HCT116 (cell line): ENCODE results near the gene EYA2. TPM values are rescaled to one million over a fixed set of nuclear protein-coding genes. Genes with fewer than 3 reads are reported as not detected.

Experiments
- ATAC-seq: fragments of 200-7000 bp; cut with Tn5 transposase; 2 replicates; pipeline ENCODE4 v1.9.1; 2020; ENCODE audit warnings: mild to moderate bottlenecking, moderate library complexity
- BruUV-seq: library from RNA; stranded (reverse); fragments of 400-500 nt; replicated peaks from 2 replicates; lab custom pipeline; 2021; lab: Mats Ljungman, UMichigan
- CTCF ChIA-PET: fragments of 300-600 bp; sonication (Branson Sonifier 250); formaldehyde crosslinking; loops from one replicate; lab custom pipeline; 2021; ENCODE audit warnings: antibody characterized with exemption; lab: Charles Lee
- POLR2A ChIA-PET: fragments of 300-600, 350-600 bp; sonication (Branson Sonifier 250); formaldehyde crosslinking; loops from one replicate; lab custom pipeline; 2021; ENCODE audit warnings: antibody characterized with exemption; lab: Charles Lee
- RAD21 ChIA-PET, 2 experiments: fragments of 300-600 bp; sonication (Branson Sonifier 250); formaldehyde crosslinking; loops; one replicate each; lab custom pipeline; 2023; ENCODE audit warnings: low total read pairs in 2 of 2; ENCODE audit not compliant: uncharacterized antibody in 2 of 2, unreplicated experiment in 2 of 2, low non-redundant PET in 1 of 2; lab: Charles Lee
- DNase-seq: peaks from one replicate; pipeline ENCODE4 v3.0.0-alpha.2; 2010; ENCODE audit warnings: low read depth, low spot score
- H2AFZ ChIP-seq: fragments of 200-600 bp; shearing (Covaris generic), sonication (generic); 2 replicates; pipeline ENCODE4 v1.6.1; 2017; ENCODE audit warnings: low read depth, mixed run types, mixed read lengths, antibody characterized with exemption, low read length; ENCODE audit not compliant: poor library complexity, severe bottlenecking
- H3K27ac ChIP-seq: 2 replicates; pipeline ENCODE4 v1.5.1; 2012; ENCODE audit warnings: low read depth, low read length
- H3K27me3 ChIP-seq: fragments of 200-600 bp; sonication (generic); 2 replicates; pipeline ENCODE4 v1.6.1; 2016; ENCODE audit warnings: mixed run types, low read length, mixed read lengths; ENCODE audit not compliant: insufficient read depth
- H3K36me3 ChIP-seq, 2 experiments: fragments of 200-500 bp in 1 of 2; fragments of 200-600 bp in 1 of 2; sonication (Bioruptor generic) in 1 of 2; sonication (generic) in 1 of 2; 2 replicates each; pipeline versions ENCODE4 v1.5.1 to v1.6.1; 2014 to 2016; ENCODE audit warnings: low read length in 2 of 2, inconsistent platforms in 1 of 2, mixed read lengths in 1 of 2, mixed run types in 1 of 2; ENCODE audit not compliant: insufficient read depth in 2 of 2, control insufficient read depth in 1 of 2
- H3K4me1 ChIP-seq, 2 experiments: fragments of 200-600 bp in 1 of 2; sonication (generic) in 1 of 2; 2 replicates each; pipeline versions ENCODE4 v1.5.1 to v1.6.1; 2012 to 2017; ENCODE audit warnings: low read length in 2 of 2, inconsistent platforms in 1 of 2, mild to moderate bottlenecking in 1 of 2, mixed read lengths in 1 of 2, mixed run types in 1 of 2, moderate library complexity in 1 of 2; ENCODE audit not compliant: insufficient read depth in 2 of 2, control insufficient read depth in 1 of 2
- H3K4me2 ChIP-seq: fragments of 200-600 bp; sonication (generic); 2 replicates; pipeline ENCODE4 v1.6.1; 2017; ENCODE audit warnings: mixed run types, low read length, mixed read lengths
- H3K4me3 ChIP-seq, 2 experiments: fragments of 200-600 bp in 1 of 2; sonication (generic) in 1 of 2; replicated peaks in 1 of 2; 2 replicates each; pipeline ENCODE4 v1.5.1; 2011 to 2016; ENCODE audit warnings: low read length in 2 of 2, control low read depth in 1 of 2, low read depth in 1 of 2, mild to moderate bottlenecking in 1 of 2, mixed read lengths in 1 of 2, mixed run types in 1 of 2
- H3K79me2 ChIP-seq: fragments of 200-600 bp; sonication (generic); 2 replicates; pipeline ENCODE4 v1.6.1; 2017; ENCODE audit warnings: mild to moderate bottlenecking, mixed run types, low read length, moderate library complexity, mixed read lengths; ENCODE audit not compliant: insufficient read depth
- H3K9ac ChIP-seq: fragments of 200-600 bp; sonication (generic); 2 replicates; pipeline ENCODE4 v1.6.1; 2016; ENCODE audit warnings: low read length, mixed read lengths
- H3K9me2 ChIP-seq: fragments of 200-600 bp; sonication (generic), shearing (Covaris generic); 2 replicates; pipeline ENCODE4 v1.6.1; 2017; ENCODE audit warnings: mixed run types, mild to moderate bottlenecking, moderate library complexity; ENCODE audit not compliant: insufficient read depth
- H3K9me3 ChIP-seq, 2 experiments: fragments of 200-500 bp in 1 of 2; fragments of 200-600 bp in 1 of 2; sonication (Bioruptor generic) in 1 of 2; sonication (generic) in 1 of 2; 2 replicates each; pipeline ENCODE4 v1.6.1; 2014 to 2017; ENCODE audit warnings: low read length in 2 of 2, mixed read lengths in 2 of 2, inconsistent platforms in 1 of 2, low read depth in 1 of 2, mild to moderate bottlenecking in 1 of 2, mixed run types in 1 of 2, moderate library complexity in 1 of 2; ENCODE audit not compliant: control insufficient read depth in 1 of 2, insufficient read depth in 1 of 2
- H4K20me1 ChIP-seq: fragments of 200-600 bp; sonication (generic), shearing (Covaris generic); 2 replicates; pipeline ENCODE4 v1.6.1; 2017; ENCODE audit warnings: mixed run types, mild to moderate bottlenecking, moderate library complexity; ENCODE audit not compliant: insufficient read depth
- ATF3 ChIP-seq: IDR thresholded peaks from 2 replicates; pipeline ENCODE4 v1.6.1; 2012
- CTCF ChIP-seq, 3 experiments: fragments of 200-600 bp in 1 of 3; sonication (generic) in 1 of 3; IDR thresholded peaks in 2 of 3; conservative IDR thresholded peaks in 1 of 3; 2 replicates each; pipeline ENCODE4 v1.5.1; 2012 to 2017; ENCODE audit warnings: low read depth in 2 of 3, low read length in 2 of 3, antibody characterized with exemption in 1 of 3, borderline replicate concordance in 1 of 3, control low read depth in 1 of 3, mild to moderate bottlenecking in 1 of 3, mixed read lengths in 1 of 3, mixed run types in 1 of 3, moderate library complexity in 1 of 3; ENCODE audit not compliant: insufficient read depth in 1 of 3
- EGR1 ChIP-seq: IDR thresholded peaks from 2 replicates; pipeline ENCODE4 v1.6.1; 2012; ENCODE audit warnings: low read depth
- EZH2 ChIP-seq: fragments of 200-600 bp; sonication (generic); IDR thresholded peaks from 2 replicates; pipeline ENCODE4 v1.6.1; 2017; ENCODE audit warnings: antibody characterized with exemption, mixed run types
- EZH2phosphoT487 ChIP-seq: fragments of 200-600 bp; IDR thresholded peaks from 2 replicates; pipeline ENCODE4 v1.6.1; 2018; ENCODE audit warnings: antibody characterized with exemption, borderline replicate concordance
- JUND ChIP-seq: IDR thresholded peaks from 2 replicates; pipeline ENCODE4 v1.6.1; 2012
- MAX ChIP-seq: IDR thresholded peaks from 2 replicates; pipeline ENCODE4 v1.6.1; 2012
- REST ChIP-seq: IDR thresholded peaks from 2 replicates; pipeline ENCODE4 v1.6.1; 2012; ENCODE audit warnings: low read depth
- YY1 ChIP-seq: IDR thresholded peaks from 2 replicates; pipeline ENCODE4 v1.6.1; 2011; ENCODE audit warnings: low read length, low read depth, moderate library complexity, mild to moderate bottlenecking; ENCODE audit not compliant: insufficient replicate concordance; ENCODE audit errors: extremely low read depth
- intact Hi-C: fragments of 100-400 bp; cut with micrococcal nuclease; formaldehyde crosslinking; loops from 2 replicates; pipeline ENCODE4 v1.10.0; 2022
- total RNA-seq: library from RNA; stranded (reverse); gene quantifications from one replicate; pipeline ENCODE4 v1.2.1, GENCODE V29; 2021; ENCODE audit not compliant: unreplicated experiment
- TF ChIP-seq, protein P1 (sequence below): IDR thresholded peaks from 2 replicates; pipeline ENCODE4 v1.6.1; 2011; ENCODE audit warnings: mild to moderate bottlenecking, low read length, moderate library complexity; ENCODE audit not compliant: insufficient replicate concordance; ENCODE audit errors: extremely low read depth

EYA2 gene
- total RNA-seq, 1 experiment from 2014 or later, result not detected

DNA sequence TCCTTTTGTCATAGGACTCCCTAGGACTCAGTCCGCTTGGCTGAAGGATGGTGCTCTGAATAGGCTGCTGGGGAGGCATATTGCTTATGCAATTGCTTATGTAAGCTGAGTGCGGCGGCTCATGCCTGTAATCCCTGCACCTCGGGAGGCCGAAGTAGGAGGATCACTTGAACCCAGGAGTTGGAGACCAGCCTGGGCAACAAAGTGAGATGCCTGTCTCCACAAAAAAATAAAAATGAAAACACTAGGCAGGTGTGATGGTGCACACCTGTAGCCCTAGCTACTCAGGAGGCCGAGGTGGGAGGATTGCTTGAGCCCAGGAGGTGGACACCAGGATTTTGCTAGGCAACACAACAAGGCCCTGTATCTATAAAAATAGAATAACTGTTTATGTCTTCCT is 81.3 kb downstream of the EYA2 start:
- CTCF ChIA-PET, result no interaction called here
- ATAC-seq (no peak), DNase-seq (no peak)
- Histone ChIP-seq H3K27ac (no peak overlapping the region), H3K79me2 (no peaks in the 10 kb centered on the region), H4K20me1 (no peaks in the 10 kb centered on the region), H2AFZ (no peak overlapping the region), H3K9me2 (no peaks in the 10 kb centered on the region), H3K4me3 (no peak overlapping the region), H3K4me1 (peaks cover 0 to 3% of the 10 kb centered on the region in 2 experiments; a peak in 1 of 4 replicates), H3K9ac (no peak overlapping the region), H3K36me3 (no peaks in the 10 kb centered on the region), H3K4me2 (no peak overlapping the region), H3K9me3 (no peaks in the 10 kb centered on the region), H3K27me3 (0 out of 2 replicates have a peak, but pooled peaks cover 2% of the 10 kb centered on the region)
- RAD21 ChIA-PET, result no interaction called here
- POLR2A ChIA-PET, result no interaction called here
- intact Hi-C loops, result no loop called here
- no peak for TF ChIP-seq YY1
- no peak for TF ChIP-seq EZH2
- TF ChIP-seq, protein P1, sequence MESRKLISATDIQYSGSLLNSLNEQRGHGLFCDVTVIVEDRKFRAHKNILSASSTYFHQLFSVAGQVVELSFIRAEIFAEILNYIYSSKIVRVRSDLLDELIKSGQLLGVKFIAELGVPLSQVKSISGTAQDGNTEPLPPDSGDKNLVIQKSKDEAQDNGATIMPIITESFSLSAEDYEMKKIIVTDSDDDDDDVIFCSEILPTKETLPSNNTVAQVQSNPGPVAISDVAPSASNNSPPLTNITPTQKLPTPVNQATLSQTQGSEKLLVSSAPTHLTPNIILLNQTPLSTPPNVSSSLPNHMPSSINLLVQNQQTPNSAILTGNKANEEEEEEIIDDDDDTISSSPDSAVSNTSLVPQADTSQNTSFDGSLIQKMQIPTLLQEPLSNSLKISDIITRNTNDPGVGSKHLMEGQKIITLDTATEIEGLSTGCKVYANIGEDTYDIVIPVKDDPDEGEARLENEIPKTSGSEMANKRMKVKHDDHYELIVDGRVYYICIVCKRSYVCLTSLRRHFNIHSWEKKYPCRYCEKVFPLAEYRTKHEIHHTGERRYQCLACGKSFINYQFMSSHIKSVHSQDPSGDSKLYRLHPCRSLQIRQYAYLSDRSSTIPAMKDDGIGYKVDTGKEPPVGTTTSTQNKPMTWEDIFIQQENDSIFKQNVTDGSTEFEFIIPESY, result no peak
- no peak for TF ChIP-seq MAX
- no peak for TF ChIP-seq EGR1
- no peak for TF ChIP-seq EZH2phosphoT487
- no peak for TF ChIP-seq ATF3
- no peak for TF ChIP-seq CTCF (IDR thresholded peaks at IDR 0.05 in 2 of 3, conservative IDR thresholded peaks at IDR 0.05 in 1 of 3; ENCODE audit: borderline replicate concordance in 1 of 3, insufficient read depth in 1 of 3, low read depth in 2 of 3, low read length in 2 of 3)
- TF ChIP-seq JUND, result no peak
- TF ChIP-seq REST, result no peak
- no TSS peak for BruUV-seq
